ENCODE results near the gene REM2.

REM2 gene

GRCh38 chr14:22837114-22837749 is 45.8 kb upstream of the REM2 start:
- H3K27ac ChIP-seq (replicated peaks): no peak overlapping the region
- DNase-seq (ENCODE audit: low read depth in 1 of 2, low spot score in 1 of 2): no peak

GRCh38 chr14:22837750-22838538 is 45.1 kb upstream of the REM2 start:
- TF ChIP-seq REST (IDR thresholded peaks at IDR 0.05; ENCODE audit: insufficient replicate concordance, low read depth) (no peak), SPI1 (IDR thresholded peaks at IDR 0.05; ENCODE audit: borderline replicate concordance, low read depth) (no peak), CTCF (IDR thresholded peaks at IDR 0.05; ENCODE audit: insufficient read depth, low read length) (no peak), POLR2AphosphoS5 (IDR thresholded peaks at IDR 0.05; ENCODE audit: low read depth) (no peak), GABPA (IDR thresholded peaks at IDR 0.05; ENCODE audit: low read depth) (no peak)
- H3K4me3 ChIP-seq (replicated peaks; ENCODE audit: insufficient read depth, low read length): 0 out of 2 replicates have a peak overlapping the region, but pooled peaks have one; percentile 11
- DNase-seq (ENCODE audit: low read depth in 1 of 2, low spot score in 1 of 2): no peak
- H3K27ac ChIP-seq (replicated peaks): peak overlapping the region; percentile 27
- no peaks in the 10 kb centered on the region for H3K27me3 ChIP-seq (ENCODE audit: insufficient read depth, poor library complexity, severe bottlenecking)

More at GRCh38 chr14:22837114-22837749, 45.8 kb upstream of the REM2 start:
- H3K4me3 ChIP-seq (replicated peaks; ENCODE audit: insufficient read depth, low read length): peak overlapping the region; percentile 11
- H3K27me3 ChIP-seq (ENCODE audit: insufficient read depth, poor library complexity, severe bottlenecking): no peaks in the 10 kb centered on the region
- no peak for TF ChIP-seq REST (IDR thresholded peaks at IDR 0.05; ENCODE audit: insufficient replicate concordance, low read depth)
- no peak for TF ChIP-seq POLR2AphosphoS5 (IDR thresholded peaks at IDR 0.05; ENCODE audit: low read depth)
- no peak for TF ChIP-seq CTCF (IDR thresholded peaks at IDR 0.05; ENCODE audit: insufficient read depth, low read length)
- TF ChIP-seq SPI1 (IDR thresholded peaks at IDR 0.05; ENCODE audit: borderline replicate concordance, low read depth): no peak
- no peak for TF ChIP-seq GABPA (IDR thresholded peaks at IDR 0.05; ENCODE audit: low read depth)

- TF ChIP-seq REST (IDR thresholded peaks at IDR 0.05; ENCODE audit: insufficient replicate concordance, low read depth): no peak
- 0 out of 2 replicates have a peak, but pooled peaks have one; percentile 35 for TF ChIP-seq POLR2AphosphoS5 (IDR thresholded peaks at IDR 0.05; ENCODE audit: low read depth)
- no peak for TF ChIP-seq CTCF (IDR thresholded peaks at IDR 0.05; ENCODE audit: insufficient read depth, low read length)
- TF ChIP-seq SPI1 (IDR thresholded peaks at IDR 0.05; ENCODE audit: borderline replicate concordance, low read depth): peak; percentile 69; the same call in 1 of the 2 replicates
- 0 out of 2 replicates have a peak, but pooled peaks have one; percentile 26 for TF ChIP-seq GABPA (IDR thresholded peaks at IDR 0.05; ENCODE audit: low read depth)
- peak in 1 of 2 experiments; percentile 79 for DNase-seq (ENCODE audit: low read depth in 1 of 2, low spot score in 1 of 2)
- H3K27me3 ChIP-seq (ENCODE audit: insufficient read depth, poor library complexity, severe bottlenecking): no peaks in the 10 kb centered on the region
- no peak overlapping the region for H3K4me3 ChIP-seq (replicated peaks; ENCODE audit: insufficient read depth, low read length)
- peak overlapping the region; percentile 27 for H3K27ac ChIP-seq (replicated peaks)
These were observed 44.4 kb upstream of the REM2 start for GRCh38 chr14:22838631-22839041.
